ENCODE measurements around the gene TRPM5. TPM values are rescaled to one million over a fixed set of nuclear protein-coding genes. Genes with fewer than 3 reads are reported as not detected.
A peak's percentile ranks its signal among the peaks of the same experiment; 100 is the strongest.

The TRPM5 gene
- total RNA-seq, 1 donor from 2014 or later = 0.34 TPM

DNA sequence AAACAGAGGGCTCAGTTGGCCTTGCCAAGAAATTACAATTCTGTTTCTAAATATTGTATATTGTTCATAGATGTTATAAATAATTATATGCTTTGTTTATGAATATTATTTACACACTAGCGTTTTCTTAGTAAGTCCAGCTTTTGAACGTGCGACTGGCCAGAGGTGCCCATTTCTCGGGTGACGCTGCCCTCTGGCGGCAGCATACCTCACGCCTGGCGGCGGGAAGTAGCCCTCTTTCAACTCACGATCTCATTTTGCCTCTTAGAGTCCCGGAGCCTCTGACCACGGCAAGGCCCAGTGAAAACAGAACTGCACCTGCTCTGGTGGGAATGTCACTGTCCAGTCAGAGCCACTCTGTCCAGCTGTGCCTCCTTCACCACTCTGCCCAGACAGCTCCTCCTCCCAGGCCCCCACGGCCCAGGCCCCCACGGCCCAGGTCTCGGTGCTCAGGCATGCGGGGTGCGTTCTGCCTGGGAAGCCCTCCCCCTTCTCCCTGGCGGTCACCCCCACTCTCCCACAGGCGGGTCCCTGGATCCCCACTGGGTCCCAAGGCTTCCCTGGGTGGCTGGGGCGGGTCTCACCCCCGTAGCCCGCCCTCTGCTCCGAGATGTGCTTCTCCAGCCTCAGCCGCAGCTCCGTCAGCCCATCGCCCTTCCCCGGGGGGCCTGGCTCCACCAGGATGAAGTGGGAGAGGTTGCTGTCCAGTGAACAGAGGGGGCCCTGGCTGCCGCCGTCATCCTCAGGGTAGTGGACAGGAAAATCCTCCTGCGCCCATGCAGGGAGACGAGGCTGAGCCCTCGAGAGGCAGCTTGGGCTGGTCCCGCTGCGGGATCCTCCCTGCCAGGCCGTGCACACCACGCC lies 24.4 kb downstream of the TRPM5 start:
- Histone ChIP-seq H3K4me3 (no peak overlapping the region), H3K27me3 (no peaks in the 10 kb centered on the region), H4K20me1 (ENCODE audit: low read depth) (no peaks in the 10 kb centered on the region), H3K36me3 (no peaks in the 10 kb centered on the region), H3K27ac (no peak overlapping the region), H3K9me3 (ENCODE audit: low read depth) (no peaks in the 10 kb centered on the region), H2AFZ (replicated peaks) (peak overlapping the region; percentile 39), H3K4me1 (no peaks in the 10 kb centered on the region), H3K4me2 (no peak overlapping the region), H3K9ac (no peak overlapping the region), H3F3A (ENCODE audit: low read depth) (no peaks in the 10 kb centered on the region), H3K79me2 (ENCODE audit: low read depth) (no peaks in the 10 kb centered on the region)
- Mint-ChIP-seq H3K27me3 (ENCODE audit: insufficient read depth, low read depth) (no peaks in the 10 kb centered on the region), H3K27ac (no peak overlapping the region), H3K9me3 (no peaks in the 10 kb centered on the region), H3K4me3 (no peak overlapping the region), H3K36me3 (no peaks in the 10 kb centered on the region), H3K4me1 (peaks cover 3% of the 10 kb centered on the region)
- TF ChIP-seq, protein P1, sequence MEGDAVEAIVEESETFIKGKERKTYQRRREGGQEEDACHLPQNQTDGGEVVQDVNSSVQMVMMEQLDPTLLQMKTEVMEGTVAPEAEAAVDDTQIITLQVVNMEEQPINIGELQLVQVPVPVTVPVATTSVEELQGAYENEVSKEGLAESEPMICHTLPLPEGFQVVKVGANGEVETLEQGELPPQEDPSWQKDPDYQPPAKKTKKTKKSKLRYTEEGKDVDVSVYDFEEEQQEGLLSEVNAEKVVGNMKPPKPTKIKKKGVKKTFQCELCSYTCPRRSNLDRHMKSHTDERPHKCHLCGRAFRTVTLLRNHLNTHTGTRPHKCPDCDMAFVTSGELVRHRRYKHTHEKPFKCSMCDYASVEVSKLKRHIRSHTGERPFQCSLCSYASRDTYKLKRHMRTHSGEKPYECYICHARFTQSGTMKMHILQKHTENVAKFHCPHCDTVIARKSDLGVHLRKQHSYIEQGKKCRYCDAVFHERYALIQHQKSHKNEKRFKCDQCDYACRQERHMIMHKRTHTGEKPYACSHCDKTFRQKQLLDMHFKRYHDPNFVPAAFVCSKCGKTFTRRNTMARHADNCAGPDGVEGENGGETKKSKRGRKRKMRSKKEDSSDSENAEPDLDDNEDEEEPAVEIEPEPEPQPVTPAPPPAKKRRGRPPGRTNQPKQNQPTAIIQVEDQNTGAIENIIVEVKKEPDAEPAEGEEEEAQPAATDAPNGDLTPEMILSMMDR (IDR thresholded peaks at IDR 0.05) = peak; percentile 87
- no peak for TF ChIP-seq EZH2 (IDR thresholded peaks at IDR 0.05)
- DNase-seq (ENCODE audit: low spot score) = peak; percentile 90

GRCh38 chr11:2418693-2419360 lies 25.5 kb downstream of the TRPM5 start:
- H3K4me1 ChIP-seq = no peaks in the 10 kb centered on the region
- H4K20me1 ChIP-seq (ENCODE audit: low read depth) = no peaks in the 10 kb centered on the region
- no peaks in the 10 kb centered on the region for H3K79me2 ChIP-seq (ENCODE audit: low read depth)
- peaks cover 2% of the 10 kb centered on the region for H3K27me3 Mint-ChIP-seq (ENCODE audit: insufficient read depth, low read depth)
- peaks cover 3% of the 10 kb centered on the region for H3K4me1 Mint-ChIP-seq
- no peak overlapping the region for H3K27ac Mint-ChIP-seq
- H3K4me2 ChIP-seq = no peak overlapping the region
- H3K36me3 Mint-ChIP-seq = no peaks in the 10 kb centered on the region
- H3K4me3 Mint-ChIP-seq = no peak overlapping the region
- no peaks in the 10 kb centered on the region for H3K36me3 ChIP-seq
- no peak overlapping the region for H3K4me3 ChIP-seq
- H3K27me3 ChIP-seq = no peaks in the 10 kb centered on the region
- H2AFZ ChIP-seq (replicated peaks) = no peak overlapping the region
- no peaks in the 10 kb centered on the region for H3K9me3 ChIP-seq (ENCODE audit: low read depth)
- no peak overlapping the region for H3K9ac ChIP-seq
- no peak for DNase-seq (ENCODE audit: low spot score)
- no peak overlapping the region for H3K27ac ChIP-seq
- TF ChIP-seq EZH2 (IDR thresholded peaks at IDR 0.05) (no peak), EZH2phosphoT487 (IDR thresholded peaks at IDR 0.05) (no peak)
- TF ChIP-seq, protein P1 (IDR thresholded peaks at IDR 0.05) = no peak
- no peaks in the 10 kb centered on the region for H3K9me3 Mint-ChIP-seq
- no peaks in the 10 kb centered on the region for H3F3A ChIP-seq (ENCODE audit: low read depth)

DNA sequence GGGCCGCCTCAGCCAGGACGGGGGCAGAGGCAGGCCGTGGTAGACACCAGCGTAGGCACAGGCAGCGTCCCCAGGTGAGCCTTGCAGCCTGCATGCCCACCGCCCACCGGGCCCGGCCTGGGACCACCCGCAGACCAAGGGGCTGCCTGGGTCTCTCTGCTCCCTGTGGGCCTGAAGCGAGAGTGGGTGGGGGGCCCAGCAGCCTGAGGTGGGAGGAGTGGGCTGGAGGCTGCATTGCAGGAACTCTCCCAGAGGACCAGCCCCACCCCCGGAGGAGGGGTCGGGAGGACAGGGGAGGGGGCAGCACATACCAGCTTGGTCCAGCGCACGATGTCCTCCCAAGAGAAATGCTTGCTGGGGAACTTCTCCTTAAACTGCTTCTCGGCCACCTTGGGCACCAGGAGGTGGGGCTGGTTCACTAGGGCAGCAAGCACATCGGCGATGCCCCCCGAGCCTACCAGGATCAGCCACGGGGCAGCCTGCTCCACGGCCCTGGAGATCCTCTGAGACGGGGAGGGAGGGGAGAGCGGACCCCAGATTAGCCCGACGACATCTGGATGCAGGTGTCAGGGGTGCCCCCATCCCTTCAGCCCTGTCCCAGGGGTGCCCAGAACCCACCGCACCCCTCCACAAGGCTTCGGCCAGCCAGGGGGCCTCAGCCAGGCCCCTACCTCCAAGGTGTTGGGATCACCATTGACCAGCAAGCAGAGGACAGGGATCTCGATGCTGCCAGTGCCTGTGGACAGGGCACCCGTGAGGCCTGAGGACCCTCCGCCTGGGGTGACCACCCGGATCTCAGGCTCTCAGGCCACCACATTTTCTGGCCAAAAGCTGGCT lies 26.2 kb downstream of the TRPM5 start:
- Histone ChIP-seq H4K20me1 (ENCODE audit: low read depth) (no peaks in the 10 kb centered on the region), H3K4me1 (no peaks in the 10 kb centered on the region), H3K4me2 (no peak overlapping the region), H3K27ac (no peak overlapping the region), H3K36me3 (no peaks in the 10 kb centered on the region), H3K4me3 (no peak overlapping the region), H3K9ac (no peak overlapping the region), H3K79me2 (ENCODE audit: low read depth) (no peaks in the 10 kb centered on the region), H3K27me3 (no peaks in the 10 kb centered on the region), H3K9me3 (ENCODE audit: low read depth) (no peaks in the 10 kb centered on the region), H3F3A (ENCODE audit: low read depth) (no peaks in the 10 kb centered on the region), H2AFZ (replicated peaks) (no peak overlapping the region)
- no peak overlapping the region for H3K4me3 Mint-ChIP-seq
- H3K9me3 Mint-ChIP-seq = no peaks in the 10 kb centered on the region
- TF ChIP-seq, protein P1 (IDR thresholded peaks at IDR 0.05) = no peak
- TF ChIP-seq EZH2phosphoT487 (IDR thresholded peaks at IDR 0.05) (no peak), EZH2 (IDR thresholded peaks at IDR 0.05) (no peak)
- DNase-seq (ENCODE audit: low spot score) = no peak
- no peaks in the 10 kb centered on the region for H3K36me3 Mint-ChIP-seq
- no peak overlapping the region for H3K27ac Mint-ChIP-seq
- H3K27me3 Mint-ChIP-seq (ENCODE audit: insufficient read depth, low read depth) = peaks cover 2% of the 10 kb centered on the region
- peaks cover 3% of the 10 kb centered on the region for H3K4me1 Mint-ChIP-seq

All from neural progenitor cell (in vitro differentiated cells).